ENCODE measurements around the gene ANKRD28.
"Not testable (repeated sequence)": the region's sequence is repeated elsewhere in the genome, so short reads cannot be mapped to it uniquely, and the experiment has no call there.

ANKRD28 gene

GRCh38 chr3:15769256-15769915 is 28.4 kb downstream of the ANKRD28 start:
- no peak for DNase-seq (ENCODE audit: low read depth)

GRCh38 chr3:15768421-15769255 is 29.1 kb downstream of the ANKRD28 start:
- no peak for DNase-seq (ENCODE audit: low read depth)

- DNase-seq (ENCODE audit: low read depth): no peak
These were observed 31.4 kb downstream of the ANKRD28 start for GRCh38 chr3:15766406-15766805.

GRCh38 chr3:15758295-15758694 is 39.5 kb downstream of the ANKRD28 start:
- no peak for DNase-seq (ENCODE audit: low read depth)

- no peak for DNase-seq (ENCODE audit: low read depth)
These were observed 40.0 kb downstream of the ANKRD28 start for GRCh38 chr3:15757824-15758223.

GRCh38 chr3:15756505-15756904 is 41.3 kb downstream of the ANKRD28 start:
- no peak for DNase-seq (ENCODE audit: low read depth)

GRCh38 chr3:15755780-15756179 is 42.0 kb downstream of the ANKRD28 start:
- no peak for DNase-seq (ENCODE audit: low read depth)

- no peak for DNase-seq (ENCODE audit: low read depth)
These were observed 42.6 kb downstream of the ANKRD28 start for GRCh38 chr3:15755181-15755580.

GRCh38 chr3:15754047-15754446 is 43.7 kb downstream of the ANKRD28 start:
- DNase-seq (ENCODE audit: low read depth): no peak

GRCh38 chr3:15753056-15753710 is 44.6 kb downstream of the ANKRD28 start:
- no peak for DNase-seq (ENCODE audit: low read depth)

- DNase-seq (ENCODE audit: low read depth): no peak
These were observed 46.9 kb downstream of the ANKRD28 start for GRCh38 chr3:15750879-15751278.

GRCh38 chr3:15750143-15750542 is 47.6 kb downstream of the ANKRD28 start:
- DNase-seq (ENCODE audit: low read depth): no peak

- not testable (repeated sequence) for DNase-seq (ENCODE audit: low read depth)
These were observed 51.9 kb downstream of the ANKRD28 start for GRCh38 chr3:15745896-15746295.

- DNase-seq (ENCODE audit: low read depth): no peak
These were observed 53.6 kb downstream of the ANKRD28 start for GRCh38 chr3:15744176-15744575.

- DNase-seq (ENCODE audit: low read depth): no peak
These were observed 54.2 kb downstream of the ANKRD28 start for GRCh38 chr3:15743587-15744009.

GRCh38 chr3:15742236-15742635 is 55.5 kb downstream of the ANKRD28 start:
- not testable (repeated sequence) for DNase-seq (ENCODE audit: low read depth)

- DNase-seq (ENCODE audit: low read depth): not testable (repeated sequence)
These were observed 59.2 kb downstream of the ANKRD28 start for GRCh38 chr3:15738616-15739005.

- no peak for DNase-seq (ENCODE audit: low read depth)
These were observed 66.8 kb downstream of the ANKRD28 start for GRCh38 chr3:15731024-15731423.

GRCh38 chr3:15728766-15729165 is 69.0 kb downstream of the ANKRD28 start:
- no peak for DNase-seq (ENCODE audit: low read depth)

- no peak for DNase-seq (ENCODE audit: low read depth)
These were observed 70.9 kb downstream of the ANKRD28 start for GRCh38 chr3:15726881-15727280.

- no peak for DNase-seq (ENCODE audit: low read depth)
These were observed 71.7 kb downstream of the ANKRD28 start for GRCh38 chr3:15726043-15726442.

- DNase-seq (ENCODE audit: low read depth): no peak
These were observed 73.3 kb downstream of the ANKRD28 start for GRCh38 chr3:15724446-15724845.

- no peak for DNase-seq (ENCODE audit: low read depth)
These were observed 74.2 kb downstream of the ANKRD28 start for GRCh38 chr3:15723624-15723884.

Data from activated T-helper 1 cell treated with Interleukin-2 at 50 U/mL for 16 hours (primary cell).